ENCODE results near the gene CEMIP. TPM values are rescaled to one million over a fixed set of nuclear protein-coding genes. Genes with fewer than 3 reads are reported as not detected.

Gene CEMIP
- total RNA-seq, 3 donors from 2014 or later, result under 0.01 to 0.66 (median 0.59) TPM

DNA sequence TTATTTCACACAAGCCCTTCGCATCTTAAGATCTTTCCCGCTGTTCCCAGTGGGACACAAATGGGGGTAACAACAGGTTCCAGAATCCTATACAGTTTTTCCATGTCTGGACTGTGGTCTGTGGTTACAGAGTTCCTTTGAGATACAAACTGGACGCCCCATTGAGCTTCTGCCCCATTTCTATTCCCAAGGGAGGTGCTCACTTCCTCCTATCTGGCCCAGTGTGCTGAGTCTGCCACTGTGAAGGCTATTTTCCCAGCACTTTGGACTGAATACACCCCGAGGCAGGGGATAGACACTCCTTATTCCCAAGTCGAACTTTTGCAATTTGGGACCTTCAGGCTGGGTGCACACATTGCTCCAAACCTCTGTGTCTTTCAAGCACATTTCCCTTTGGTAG, 166.4 kb downstream of the CEMIP start:
- Histone ChIP-seq H3K27me3 (no peaks in the 10 kb centered on the region), H3K4me3 (no peak overlapping the region), H3K9me3 (no peaks in the 10 kb centered on the region), H3K27ac (no peak overlapping the region), H3K36me3 (peaks cover 9% of the 10 kb centered on the region), H3K4me1 (peaks cover 0 to 3% of the 10 kb centered on the region in 2 donors)
- DNase-seq (ENCODE audit: low spot score in 2 of 2), result no peak
- intact Hi-C loops (cut with DNase I; ENCODE audit: low total_unique reads), result no loop called here
- TF ChIP-seq CTCF (IDR thresholded peaks at IDR 0.05) (no peak), POLR2A (IDR thresholded peaks at IDR 0.05) (no peak), POLR2AphosphoS5 (IDR thresholded peaks at IDR 0.05) (no peak)

DNA sequence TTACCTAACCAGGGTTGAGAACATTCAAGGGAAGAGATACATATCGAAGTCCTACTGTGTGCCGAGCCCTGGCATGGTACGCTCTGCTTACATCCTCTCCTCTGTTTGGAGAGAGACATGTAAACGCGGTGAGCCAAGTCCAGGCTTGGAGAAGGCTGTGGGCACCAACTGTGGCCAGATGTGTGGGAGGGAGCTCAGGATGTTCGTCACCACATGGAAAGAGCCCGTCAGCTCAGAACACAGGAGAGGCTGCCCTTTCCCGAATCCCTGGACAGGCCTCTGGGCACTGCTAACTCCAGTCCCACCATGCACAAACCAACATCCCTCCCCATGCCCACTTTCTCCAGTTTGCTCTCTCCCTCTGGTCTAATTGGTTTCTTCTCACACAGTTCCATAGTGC, 167.4 kb downstream of the CEMIP start:
- no peak overlapping the region for H3K4me3 ChIP-seq
- H3K9me3 ChIP-seq, result no peaks in the 10 kb centered on the region
- TF ChIP-seq POLR2A (IDR thresholded peaks at IDR 0.05), result no peak
- peaks cover 0 to 3% of the 10 kb centered on the region in 2 donors for H3K4me1 ChIP-seq
- intact Hi-C loops (cut with DNase I; ENCODE audit: low total_unique reads), result no loop called here
- peaks cover 9% of the 10 kb centered on the region for H3K36me3 ChIP-seq
- no peak for DNase-seq (ENCODE audit: low spot score in 2 of 2)
- H3K27me3 ChIP-seq, result no peaks in the 10 kb centered on the region
- H3K27ac ChIP-seq, result no peak overlapping the region

DNA sequence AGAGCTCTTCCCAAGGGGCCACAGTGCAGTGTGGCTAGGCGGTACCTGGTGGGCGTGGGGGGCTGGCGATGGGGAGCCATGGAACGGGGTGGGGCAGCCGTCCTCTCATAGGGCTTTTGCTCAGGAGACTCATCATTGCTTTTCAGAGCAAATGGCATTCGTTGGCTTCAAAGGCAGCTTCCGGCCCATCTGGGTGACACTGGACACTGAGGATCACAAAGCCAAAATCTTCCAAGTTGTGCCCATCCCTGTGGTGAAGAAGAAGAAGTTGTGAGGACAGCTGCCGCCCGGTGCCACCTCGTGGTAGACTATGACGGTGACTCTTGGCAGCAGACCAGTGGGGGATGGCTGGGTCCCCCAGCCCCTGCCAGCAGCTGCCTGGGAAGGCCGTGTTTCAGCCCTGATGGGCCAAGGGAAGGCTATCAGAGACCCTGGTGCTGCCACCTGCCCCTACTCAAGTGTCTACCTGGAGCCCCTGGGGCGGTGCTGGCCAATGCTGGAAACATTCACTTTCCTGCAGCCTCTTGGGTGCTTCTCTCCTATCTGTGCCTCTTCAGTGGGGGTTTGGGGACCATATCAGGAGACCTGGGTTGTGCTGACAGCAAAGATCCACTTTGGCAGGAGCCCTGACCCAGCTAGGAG, 169.6 kb downstream of the CEMIP start:
- TF ChIP-seq POLR2A (IDR thresholded peaks at IDR 0.05) (no peak), POLR2AphosphoS5 (IDR thresholded peaks at IDR 0.05) (no peak), CTCF (IDR thresholded peaks at IDR 0.05) (no peak)
- no peak for DNase-seq (ENCODE audit: low spot score in 2 of 2)
- Histone ChIP-seq H3K4me3 (no peak overlapping the region), H3K9me3 (no peaks in the 10 kb centered on the region), H3K27me3 (no peaks in the 10 kb centered on the region), H3K4me1 (no peaks in the 10 kb centered on the region), H3K36me3 (peaks cover 9% of the 10 kb centered on the region), H3K27ac (no peak overlapping the region)
- intact Hi-C loops (cut with DNase I; ENCODE audit: low total_unique reads), result no loop called here

GRCh38 chr15:80949756-80950155, 170.6 kb downstream of the CEMIP start:
- TF ChIP-seq POLR2AphosphoS5 (IDR thresholded peaks at IDR 0.05) (no peak), POLR2A (IDR thresholded peaks at IDR 0.05) (no peak), CTCF (IDR thresholded peaks at IDR 0.05) (no peak)
- DNase-seq (ENCODE audit: low spot score in 2 of 2), result no peak
- Histone ChIP-seq H3K36me3 (peaks cover 9% of the 10 kb centered on the region), H3K27me3 (no peaks in the 10 kb centered on the region), H3K27ac (no peak overlapping the region), H3K4me1 (no peaks in the 10 kb centered on the region), H3K4me3 (no peak overlapping the region), H3K9me3 (no peaks in the 10 kb centered on the region)
- intact Hi-C loops (cut with DNase I; ENCODE audit: low total_unique reads), result no loop called here

DNA sequence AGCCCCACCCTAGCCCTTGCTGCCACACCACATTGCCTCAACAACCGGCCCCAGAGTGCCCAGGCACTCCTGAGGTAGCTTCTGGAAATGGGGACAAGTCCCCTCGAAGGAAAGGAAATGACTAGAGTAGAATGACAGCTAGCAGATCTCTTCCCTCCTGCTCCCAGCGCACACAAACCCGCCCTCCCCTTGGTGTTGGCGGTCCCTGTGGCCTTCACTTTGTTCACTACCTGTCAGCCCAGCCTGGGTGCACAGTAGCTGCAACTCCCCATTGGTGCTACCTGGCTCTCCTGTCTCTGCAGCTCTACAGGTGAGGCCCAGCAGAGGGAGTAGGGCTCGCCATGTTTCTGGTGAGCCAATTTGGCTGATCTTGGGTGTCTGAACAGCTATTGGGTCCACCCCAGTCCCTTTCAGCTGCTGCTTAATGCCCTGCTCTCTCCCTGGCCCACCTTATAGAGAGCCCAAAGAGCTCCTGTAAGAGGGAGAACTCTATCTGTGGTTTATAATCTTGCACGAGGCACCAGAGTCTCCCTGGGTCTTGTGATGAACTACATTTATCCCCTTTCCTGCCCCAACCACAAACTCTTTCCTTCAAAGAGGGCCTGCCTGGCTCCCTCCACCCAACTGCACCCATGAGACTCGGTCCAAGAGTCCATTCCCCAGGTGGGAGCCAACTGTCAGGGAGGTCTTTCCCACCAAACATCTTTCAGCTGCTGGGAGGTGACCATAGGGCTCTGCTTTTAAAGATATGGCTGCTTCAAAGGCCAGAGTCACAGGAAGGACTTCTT, 171.3 kb downstream of the CEMIP start:
- H3K27ac ChIP-seq, result no peak overlapping the region
- peaks cover 9% of the 10 kb centered on the region for H3K36me3 ChIP-seq
- no peaks in the 10 kb centered on the region for H3K4me1 ChIP-seq
- no peak for DNase-seq (ENCODE audit: low spot score in 2 of 2)
- TF ChIP-seq POLR2A (IDR thresholded peaks at IDR 0.05), result no peak
- TF ChIP-seq POLR2AphosphoS5 (IDR thresholded peaks at IDR 0.05), result no peak
- TF ChIP-seq CTCF (IDR thresholded peaks at IDR 0.05), result no peak
- intact Hi-C loops (cut with DNase I; ENCODE audit: low total_unique reads), result no loop called here
- no peaks in the 10 kb centered on the region for H3K27me3 ChIP-seq
- H3K9me3 ChIP-seq, result no peaks in the 10 kb centered on the region
- H3K4me3 ChIP-seq, result no peak overlapping the region

Measured in breast epithelium (tissue), 4 donors.